NCI-H345 treated with DMSO at 0.1 percent for 48 hours (cell line): Measurements from ENCODE around the gene RCSD1.

Experiments used
- DNase-seq: peaks from one replicate; lab custom pipeline; 2025; ENCODE audit not compliant: unreplicated experiment; lab: John Stamatoyannopoulos, UW

The RCSD1 gene

GRCh38 chr1:167617153-167618147, 12.6 kb upstream of the RCSD1 start:
- no peak for DNase-seq

- no peak for DNase-seq
These were observed 11.7 kb upstream of the RCSD1 start for GRCh38 chr1:167618366-167618765.

DNA sequence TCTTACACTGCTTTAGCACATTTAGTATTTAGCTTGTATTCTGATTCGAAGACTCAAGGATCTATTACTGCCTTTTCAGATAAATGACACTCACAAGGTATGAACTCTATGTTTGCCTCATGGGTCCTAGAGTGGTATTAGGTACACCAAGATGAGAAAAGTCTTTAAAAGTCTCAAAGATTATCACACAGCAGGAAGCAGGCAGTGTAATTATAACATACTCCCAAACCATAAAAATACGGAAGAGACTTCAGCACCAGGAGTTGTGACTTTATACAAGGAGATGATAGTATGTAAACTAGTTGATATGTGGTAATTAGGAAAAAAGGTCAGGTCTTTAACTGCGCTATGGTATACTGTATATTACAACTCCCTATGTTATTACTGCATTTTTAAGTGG, 11.2 kb upstream of the RCSD1 start:
- no peak for DNase-seq

DNA sequence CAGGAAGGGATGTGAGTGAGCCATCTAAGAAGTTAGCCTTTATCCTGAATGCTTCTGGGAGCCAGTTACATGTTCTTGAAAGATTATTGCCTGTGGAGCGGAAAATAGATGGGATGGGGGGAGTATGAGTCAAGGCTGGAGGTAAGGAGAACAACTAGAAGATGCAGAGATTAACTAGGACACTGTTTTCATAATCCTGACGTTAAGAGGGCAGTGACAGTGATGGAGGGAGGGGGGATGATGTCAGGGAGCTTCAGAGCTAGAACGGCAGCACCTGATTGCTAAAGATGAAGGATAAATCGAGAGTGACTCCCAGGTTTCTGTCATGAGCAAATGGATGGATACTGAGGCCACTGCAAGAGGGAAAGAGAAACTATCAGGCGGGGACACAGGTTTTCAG, 10.0 kb upstream of the RCSD1 start:
- no peak for DNase-seq

- no peak for DNase-seq
These were observed 8.2 kb upstream of the RCSD1 start for GRCh38 chr1:167621780-167622313.

- DNase-seq = no peak
These were observed 6.1 kb upstream of the RCSD1 start for GRCh38 chr1:167623951-167624350.

DNA sequence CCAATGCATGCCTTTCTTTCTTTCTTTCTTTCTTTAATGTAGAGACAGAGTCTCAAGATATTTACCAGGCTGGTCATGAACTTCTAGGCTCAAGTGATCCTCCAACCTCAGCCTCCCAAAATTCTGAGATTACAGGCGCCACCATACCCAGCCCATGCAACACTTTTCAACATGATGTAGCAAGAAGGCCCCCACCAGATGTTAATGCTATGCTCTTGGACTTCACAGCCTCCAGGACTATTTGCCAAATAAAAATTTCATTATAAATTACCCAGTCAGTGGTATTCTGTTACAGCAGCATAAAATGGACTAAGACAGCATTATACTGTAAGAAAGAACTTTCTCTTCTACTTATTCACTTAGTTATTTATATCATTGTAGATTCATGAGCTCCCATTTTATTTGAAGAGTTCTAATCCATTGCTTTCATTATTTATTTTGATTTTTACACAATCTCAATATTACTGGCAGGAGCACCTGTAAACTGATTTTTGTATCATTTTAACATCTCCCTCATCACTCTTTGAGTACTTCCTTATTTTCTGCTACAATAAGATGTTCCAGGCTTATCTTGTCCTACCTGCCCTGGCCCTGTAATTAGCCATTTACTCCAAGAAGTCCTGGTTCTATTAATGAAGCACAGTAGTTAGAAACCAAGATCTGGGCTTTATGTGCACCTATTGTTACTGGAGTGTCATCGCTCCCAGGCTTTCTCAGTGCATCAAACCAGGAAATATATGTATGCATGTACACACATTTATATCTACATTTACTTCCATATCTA, 4.8 kb upstream of the RCSD1 start:
- DNase-seq = no peak

DNA sequence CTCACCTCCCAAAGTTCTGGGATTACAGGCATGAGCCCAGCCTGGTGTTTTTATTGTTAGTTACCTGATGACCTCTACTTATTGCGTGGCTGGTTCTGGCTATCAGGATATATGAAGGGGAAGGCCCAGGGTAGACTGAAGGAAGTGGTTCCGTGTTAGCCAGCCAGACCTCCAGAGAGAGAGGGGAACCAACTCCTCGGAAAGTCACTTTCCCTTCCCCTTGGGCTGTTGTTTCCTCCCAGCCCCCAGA, 2.5 kb upstream of the RCSD1 start:
- DNase-seq = no peak

DNA sequence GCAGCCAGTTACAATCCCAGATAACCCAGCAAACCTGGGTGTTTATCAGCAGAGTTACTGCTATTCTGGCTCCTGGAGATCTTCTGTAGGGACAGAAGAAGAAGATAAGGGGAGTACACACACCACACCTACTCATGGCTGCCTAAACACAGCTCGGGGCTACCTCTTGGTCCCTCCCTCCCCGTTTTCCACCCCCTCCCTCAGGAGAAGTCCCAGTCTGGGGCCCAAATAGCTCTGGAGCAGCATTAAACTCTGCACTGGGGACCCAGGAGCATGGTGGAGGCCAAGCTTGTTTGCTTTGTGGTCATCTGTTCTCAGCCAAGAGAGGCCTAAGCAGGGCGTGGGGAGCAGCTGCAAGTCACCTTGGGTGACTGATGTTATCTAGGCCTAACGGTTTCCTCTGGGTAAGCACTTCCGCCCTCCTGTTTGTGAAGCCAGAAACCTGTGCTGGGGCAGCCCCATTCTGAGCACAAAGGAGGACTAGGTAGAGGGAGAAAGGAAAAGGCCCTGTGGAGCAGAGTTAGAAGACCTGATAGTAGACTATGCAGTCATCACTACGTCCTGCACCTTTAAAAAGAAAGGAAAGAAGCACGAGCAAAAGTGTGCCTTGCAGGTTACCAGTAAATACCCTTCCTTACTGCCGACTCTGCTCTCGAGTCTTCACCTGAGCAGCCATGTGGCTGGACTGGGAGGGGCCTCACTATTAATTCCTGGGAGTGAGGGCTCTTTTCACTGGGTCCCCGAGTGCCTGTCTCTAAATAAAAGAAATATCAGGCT, 2.0 kb upstream of the RCSD1 start:
- no peak for DNase-seq

DNA sequence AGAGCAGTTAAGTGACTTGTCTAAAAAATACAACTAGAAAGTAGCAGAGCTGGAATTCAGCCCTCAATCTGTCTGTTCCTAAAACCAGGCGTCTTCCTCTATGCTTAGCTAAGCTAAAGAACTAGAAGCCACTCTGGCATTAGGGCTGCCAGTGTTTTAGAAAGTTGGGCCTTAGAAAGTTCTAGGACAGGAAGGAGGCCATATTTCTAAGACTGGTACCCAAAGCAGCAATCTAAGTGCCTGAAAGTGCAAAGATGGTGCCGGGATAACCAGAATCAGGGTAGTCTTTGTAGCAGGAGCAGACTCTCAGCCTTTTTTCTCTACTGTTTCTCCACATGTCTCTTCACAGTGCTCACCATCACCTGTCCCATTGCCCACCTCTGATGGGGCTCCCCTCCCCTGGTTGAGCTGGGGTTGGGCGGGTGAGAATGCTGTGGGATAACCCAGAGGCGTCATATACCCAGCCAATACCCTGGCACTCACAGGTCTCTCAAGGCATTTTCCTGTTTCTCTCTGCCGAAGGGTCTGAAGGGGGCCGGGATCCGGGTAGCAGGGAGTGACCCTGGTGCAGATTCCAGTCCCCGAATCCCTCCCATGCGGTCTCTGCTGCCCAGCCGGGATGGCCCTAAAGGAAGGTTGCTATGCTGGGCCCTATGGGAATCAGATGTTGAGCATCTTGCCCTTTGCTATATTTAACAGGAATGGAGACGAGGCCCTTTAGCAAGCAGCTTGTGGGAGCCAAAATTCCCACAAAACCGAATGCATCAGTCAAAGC, 1.1 kb upstream of the RCSD1 start:
- no peak for DNase-seq

- no peak for DNase-seq
These were observed 745 bp downstream of the RCSD1 start for GRCh38 chr1:167630568-167631385.

DNA sequence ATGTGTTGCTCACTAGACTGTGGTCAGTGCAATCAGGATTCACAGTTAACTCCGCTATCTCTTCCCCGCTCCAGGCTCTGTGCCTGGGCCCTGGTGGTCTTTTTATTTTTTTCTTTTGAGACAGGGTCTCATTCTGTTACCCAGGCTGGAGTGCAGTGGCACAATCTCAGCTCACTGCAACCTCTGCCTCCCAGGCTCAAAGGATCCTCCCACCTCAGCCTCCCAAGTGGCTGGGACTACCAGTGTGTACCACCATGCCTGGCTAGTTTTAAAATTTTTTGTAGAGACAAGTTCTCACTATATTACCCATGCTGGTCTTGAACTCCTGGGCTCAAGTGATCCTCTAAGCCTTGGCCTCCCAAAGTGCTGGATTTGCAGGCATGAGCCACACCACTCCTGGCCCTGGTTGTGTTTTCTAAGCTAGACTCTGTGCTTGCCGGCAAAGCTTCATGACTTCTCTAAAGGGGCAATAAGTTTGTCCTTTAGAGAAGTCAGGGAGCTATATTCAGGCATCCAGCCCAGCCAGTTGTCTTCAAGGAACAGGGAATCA, 1.4 kb downstream of the RCSD1 start:
- no peak for DNase-seq

DNA sequence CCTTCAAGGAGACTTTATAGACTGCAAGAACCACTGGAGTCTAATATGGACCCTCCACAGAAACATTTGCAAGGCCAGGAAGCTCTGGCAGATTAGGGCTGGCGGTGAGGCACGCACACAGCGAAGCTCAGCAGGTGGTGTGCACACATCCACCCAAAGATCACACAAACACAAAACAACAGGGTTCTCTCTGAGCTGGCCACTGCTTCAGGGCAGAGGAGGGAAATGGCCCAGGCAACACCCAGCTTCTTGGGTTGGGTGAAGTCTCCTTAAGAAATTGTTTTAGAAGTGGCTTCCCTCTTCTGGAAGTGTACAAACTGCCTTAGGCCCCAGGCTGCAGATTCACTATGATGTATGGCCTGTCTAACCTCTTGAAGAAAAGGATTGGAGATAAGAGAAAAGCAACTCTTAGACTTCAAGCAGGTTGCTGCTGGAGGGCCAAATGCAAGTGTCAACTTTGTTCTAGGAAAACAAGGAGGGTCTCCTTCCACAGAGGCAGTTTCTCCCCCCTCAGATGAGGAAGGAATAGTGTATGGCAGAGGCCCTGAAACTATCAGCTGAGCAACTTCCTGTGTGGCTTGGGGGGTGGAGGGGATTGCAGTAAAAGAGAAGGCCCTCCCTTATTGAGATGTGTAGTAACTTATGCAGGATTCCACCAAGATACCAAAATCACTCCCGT, 2.0 kb downstream of the RCSD1 start:
- DNase-seq = no peak

- DNase-seq = no peak
These were observed 3.4 kb downstream of the RCSD1 start for GRCh38 chr1:167633258-167633944.

GRCh38 chr1:167634435-167634834, 4.4 kb downstream of the RCSD1 start:
- no peak for DNase-seq

DNA sequence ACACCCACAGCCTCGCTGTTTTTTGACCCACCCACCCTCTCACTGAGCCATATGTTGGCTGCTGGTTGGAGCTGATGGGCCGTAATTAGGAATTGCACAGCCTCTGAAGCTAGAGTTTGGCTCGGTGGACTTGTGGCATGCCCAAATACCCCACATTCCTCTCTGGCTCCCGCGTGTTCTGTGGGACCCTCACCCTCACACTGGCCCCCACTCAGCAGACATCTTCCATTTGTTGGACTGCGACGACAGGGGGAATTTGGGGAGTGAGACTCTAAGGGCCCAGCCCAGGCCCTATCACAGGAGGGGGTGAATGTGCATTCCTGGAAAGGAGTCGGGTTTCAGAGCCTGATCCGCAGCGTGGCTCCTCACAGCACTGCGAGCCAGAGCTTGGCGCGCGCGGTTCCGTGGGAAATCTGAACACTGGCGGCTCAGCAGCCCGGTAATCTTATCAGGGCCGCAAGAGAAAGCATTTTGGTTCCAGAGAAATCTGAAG, 5.2 kb downstream of the RCSD1 start:
- DNase-seq = no peak

GRCh38 chr1:167635941-167636340, 5.9 kb downstream of the RCSD1 start:
- no peak for DNase-seq

- DNase-seq = no peak
These were observed 8.0 kb downstream of the RCSD1 start for GRCh38 chr1:167638064-167638463.
